CD4-positive, alpha-beta T cell treated with Interleukin-21 for 1 hour (primary cell): ENCODE results near the gene CT47A1.
"Not testable (repeated sequence)": the region's sequence is repeated elsewhere in the genome, so short reads cannot be mapped to it uniquely, and the experiment has no call there.

Source experiments
- DNase-seq: peaks from one replicate; pipeline ENCODE4 v3.0.0-alpha.2; 2020

CT47A1 gene

DNA sequence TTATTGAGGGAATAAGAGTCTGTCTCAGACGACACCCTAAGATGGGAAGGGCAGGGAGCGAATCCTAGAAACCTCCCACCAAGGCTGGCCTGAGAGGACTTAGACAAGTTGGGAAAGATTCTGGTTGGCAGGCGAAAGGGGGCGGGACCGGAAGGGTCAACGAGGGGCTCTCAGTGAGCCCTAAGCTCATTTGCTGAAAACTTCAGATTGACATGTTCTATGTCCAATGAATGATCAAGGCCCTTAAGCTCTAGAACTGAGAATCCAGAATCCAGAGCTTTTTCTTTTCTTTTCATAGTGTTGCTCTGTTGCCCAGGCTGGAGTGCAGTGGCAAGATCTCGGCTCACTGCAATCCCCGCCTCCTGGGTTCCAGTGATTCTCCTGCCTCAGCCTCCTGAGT, at the start of gene CT47A1:
CT47A1 (minus strand) TSS at position 101 of the 400 bp plus-strand sequence. CDS start 231 bp downstream, outside the sequence.
- DNase-seq, result not testable (repeated sequence)

DNA sequence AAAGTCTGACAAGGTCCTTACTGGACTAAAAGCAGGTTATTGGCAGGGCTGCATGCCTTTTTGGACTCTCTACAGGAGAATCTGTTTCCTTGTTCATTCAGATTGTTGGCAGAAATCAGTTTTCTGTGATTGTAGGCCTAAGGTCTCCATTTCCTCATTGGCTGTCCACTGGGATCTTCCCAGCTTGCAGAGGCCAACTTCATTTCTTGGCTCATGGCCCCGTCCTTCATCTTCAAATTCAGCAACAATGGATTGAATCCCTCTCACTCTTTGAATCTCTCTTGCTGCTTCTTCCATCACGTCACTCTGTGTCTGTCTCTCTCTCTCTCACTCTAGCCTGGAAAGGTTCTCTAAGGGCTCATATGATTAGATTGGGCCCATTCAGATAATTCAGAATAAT, 47.0 kb upstream of the CT47A1 start:
- no peak for DNase-seq

DNA sequence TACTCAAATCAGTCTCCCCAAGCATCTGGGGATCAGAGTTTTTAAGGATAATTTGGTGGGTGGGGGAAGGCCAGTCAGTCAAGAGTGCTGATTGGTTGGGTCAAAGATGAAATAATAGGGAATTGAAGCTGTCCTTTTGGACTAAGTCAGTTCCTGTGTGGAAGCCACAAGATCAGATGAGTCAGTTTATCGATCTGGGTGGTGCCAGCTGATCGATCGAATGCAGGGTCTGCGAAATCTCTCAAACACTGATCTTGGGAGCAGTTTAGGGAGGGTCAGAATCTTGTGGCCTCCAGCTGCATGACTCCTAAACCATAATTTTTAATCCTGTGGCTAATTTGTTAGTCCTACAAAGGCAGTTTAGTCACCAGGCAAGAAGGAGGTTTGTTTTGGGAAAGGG, 44.5 kb upstream of the CT47A1 start:
- DNase-seq, result no peak

DNA sequence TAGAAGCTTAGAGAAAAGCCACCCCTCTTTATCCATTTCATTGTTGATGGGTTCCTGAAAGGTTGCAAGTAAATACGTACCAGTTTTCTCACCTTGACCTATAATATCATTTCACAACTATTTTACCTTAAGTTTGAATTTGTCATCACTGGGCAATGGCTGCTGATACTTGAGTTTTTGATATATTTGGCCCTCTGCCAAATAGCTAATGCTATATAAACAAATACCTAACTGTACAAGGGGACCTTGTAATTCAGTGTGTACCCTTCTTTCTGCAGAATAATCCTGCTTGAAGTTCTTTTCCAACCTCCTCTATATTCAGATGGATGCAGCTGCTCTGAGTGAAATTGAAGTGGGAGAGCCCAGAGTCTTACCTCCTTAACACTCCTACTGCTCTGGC, 42.9 kb upstream of the CT47A1 start:
- DNase-seq, result no peak

DNA sequence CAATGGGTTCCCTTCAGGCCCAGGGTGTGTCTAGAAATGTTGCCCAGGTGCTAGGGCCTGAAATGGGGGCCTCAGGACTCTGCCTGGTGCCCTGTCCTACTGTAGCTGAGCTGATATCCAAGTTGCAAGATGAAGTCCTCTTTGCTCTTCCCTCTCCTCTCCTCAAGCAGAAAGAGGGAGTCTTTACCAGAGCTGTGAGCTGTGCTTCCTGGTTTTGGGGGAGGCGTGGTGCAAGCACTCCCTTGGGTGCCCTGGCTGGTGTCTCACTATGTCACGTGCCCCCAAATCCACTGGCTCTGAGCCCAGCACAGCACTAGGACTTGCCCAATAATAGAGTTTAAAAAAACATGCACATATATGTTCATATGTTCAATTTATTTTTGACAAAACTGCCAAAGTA, 29.3 kb upstream of the CT47A1 start:
- DNase-seq, result no peak

DNA sequence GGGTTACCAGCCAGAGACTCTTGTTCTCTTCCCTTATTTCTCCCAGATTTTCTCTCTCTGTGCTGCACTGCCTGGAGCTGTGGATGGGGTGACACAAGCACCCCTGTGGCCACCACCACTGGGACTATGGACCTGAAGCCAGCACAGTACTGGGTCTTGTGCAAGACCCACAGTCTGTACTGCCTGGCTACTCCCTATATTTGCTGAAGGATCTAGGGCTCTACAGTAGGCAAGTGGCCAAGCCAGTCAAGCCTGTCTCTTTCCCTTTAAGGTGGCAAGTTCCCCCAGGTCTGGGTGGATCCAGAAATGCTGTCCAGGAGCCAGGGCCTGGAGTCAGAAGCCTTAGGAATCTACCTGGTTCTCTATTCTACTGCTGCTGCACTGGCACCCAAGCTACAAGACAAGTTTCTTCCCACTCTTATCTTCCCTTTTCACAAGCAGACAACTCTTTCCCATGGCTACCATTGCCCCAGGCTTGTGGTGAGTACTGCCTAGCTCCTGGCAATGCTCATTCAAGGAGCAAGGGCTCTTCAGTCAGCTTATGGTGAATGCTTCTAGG, 28.4 kb upstream of the CT47A1 start:
- DNase-seq, result no peak

DNA sequence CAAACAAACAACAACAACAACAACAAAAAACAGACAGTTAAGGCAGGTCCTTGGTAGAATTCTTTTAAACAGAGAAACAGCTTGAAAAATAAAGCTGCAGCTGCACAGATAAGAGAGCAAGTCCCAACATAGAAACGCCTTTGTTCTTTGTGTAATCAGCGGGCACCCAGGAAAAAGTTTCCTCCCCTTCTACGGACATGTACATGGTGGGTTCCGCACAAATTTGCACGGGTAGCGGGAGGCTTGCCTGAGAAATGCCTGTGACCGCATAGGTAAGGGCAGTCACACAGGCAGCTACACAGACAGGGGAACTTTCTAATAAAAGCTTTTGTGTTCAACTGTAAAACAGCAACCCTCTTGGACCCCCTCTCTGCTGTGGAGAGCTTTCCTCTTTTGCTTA, 25.7 kb upstream of the CT47A1 start:
- no peak for DNase-seq

DNA sequence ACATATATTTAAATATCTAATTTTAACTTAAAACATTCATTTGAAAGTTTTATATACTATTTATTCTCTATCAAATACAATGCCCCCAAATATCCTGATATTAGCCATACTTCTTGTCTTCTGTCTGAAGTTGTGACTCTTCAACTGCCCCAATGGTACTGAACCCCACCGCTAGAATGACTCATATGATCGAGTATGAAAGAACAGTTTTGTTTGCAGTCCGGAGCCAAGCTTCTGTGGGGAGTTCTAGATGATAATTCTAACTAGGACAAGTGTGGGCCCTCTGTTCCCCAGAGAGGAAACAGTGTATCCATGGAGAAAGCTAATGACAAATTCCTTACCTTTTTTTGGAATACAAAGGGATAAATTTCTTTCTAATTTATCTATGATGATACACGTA, 24.7 kb upstream of the CT47A1 start:
- DNase-seq, result no peak

DNA sequence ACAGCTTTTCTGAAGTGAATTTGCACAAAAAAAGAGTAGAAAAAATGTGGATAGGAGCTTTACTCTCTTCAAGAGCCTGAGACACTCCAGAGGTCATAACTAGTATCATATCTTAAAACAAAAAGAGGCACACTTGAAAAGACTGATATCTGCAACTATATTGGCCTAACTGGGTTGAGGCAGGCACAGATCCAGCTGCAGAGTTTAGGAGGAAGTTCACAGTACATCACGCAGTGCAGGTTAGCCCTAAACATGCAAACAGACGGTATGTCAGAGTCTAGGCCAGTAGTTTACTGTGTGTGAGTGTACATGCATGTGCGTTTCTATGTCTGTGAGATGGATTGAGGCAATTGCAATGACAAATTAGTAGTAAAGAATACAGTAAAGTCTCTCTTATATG, 24.2 kb upstream of the CT47A1 start:
- DNase-seq, result no peak

DNA sequence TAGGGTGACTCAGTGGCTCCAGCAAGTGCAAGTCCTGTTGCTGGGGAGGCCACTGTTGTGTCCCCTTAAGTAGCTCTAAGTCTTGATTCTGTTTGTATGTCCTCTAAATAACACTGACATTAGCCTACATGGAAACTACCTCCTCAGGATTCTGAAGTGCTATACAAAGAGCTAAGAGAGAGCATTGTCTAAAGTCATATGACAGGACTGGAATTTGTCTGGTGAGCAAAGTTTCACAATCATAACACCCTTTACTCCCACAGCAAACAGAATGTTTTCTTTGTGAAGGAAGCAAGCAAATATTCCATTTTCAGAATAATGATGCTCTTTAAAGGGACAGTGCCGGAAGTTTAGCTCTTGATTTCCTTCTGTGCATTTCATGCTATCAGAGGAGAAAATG, 23.4 kb upstream of the CT47A1 start:
- DNase-seq, result no peak

DNA sequence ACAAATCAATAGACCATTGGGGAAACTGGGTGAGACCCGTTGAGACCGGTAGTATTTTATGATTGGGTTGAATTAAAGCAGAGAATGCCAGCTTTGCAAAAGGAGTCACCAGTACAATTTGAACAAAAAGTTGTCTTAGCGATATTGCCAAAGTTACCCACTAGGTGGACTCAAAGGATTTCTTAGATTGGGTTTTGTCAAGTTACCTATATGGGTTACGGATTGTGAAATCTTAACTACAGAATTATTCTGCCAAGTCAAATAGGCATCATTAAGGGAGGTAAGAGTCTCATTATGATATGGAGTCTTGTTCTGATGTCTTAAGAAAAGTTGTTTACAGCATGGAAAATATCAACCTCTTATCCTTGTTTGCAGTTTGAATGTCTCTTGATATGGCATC, 15.0 kb upstream of the CT47A1 start:
- no peak for DNase-seq

DNA sequence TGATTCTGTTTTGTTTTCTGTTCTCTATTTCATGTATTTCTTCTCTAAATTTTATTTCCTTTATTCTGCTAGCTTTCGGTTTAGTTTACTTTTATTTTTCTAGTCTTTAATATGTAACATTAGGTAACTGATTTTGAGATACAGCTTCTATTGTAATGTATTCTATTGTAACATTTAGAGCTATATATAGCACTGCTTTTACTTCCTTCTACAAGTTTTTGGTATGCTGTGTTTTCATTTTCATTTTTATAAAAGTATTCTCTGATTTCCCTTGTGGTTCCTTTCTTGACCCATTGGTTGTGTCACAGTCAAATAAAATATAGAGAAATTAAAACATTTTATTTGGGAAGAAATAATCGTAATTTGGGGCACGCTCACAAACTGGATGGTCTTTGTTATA, 13.9 kb upstream of the CT47A1 start:
- no peak for DNase-seq

DNA sequence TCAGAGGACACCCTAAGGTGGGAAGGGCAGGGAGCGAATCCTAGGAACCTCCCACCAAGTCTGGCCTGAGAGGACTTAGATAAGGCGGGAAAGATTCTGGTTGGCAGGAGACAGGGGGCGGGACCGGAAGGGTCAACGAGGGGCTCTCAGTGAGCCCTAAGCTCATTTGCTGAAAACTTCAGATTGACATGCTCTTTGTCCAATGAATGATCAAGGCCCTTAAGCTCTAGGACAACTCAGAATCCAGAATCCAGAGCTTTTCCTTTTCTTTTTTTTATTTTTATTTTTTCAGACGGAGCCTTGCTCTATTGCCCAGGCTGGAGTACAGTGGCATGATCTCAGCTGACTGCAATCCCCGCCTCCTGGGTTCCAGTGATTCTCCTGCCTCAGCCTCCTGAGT, 29.1 kb downstream of the CT47A1 start, which contains the start of gene CT47A7:
CT47A7 (minus strand) TSS at position 101 of the 400 bp plus-strand sequence. CDS start 255 bp downstream, outside the sequence.
- DNase-seq, result not testable (repeated sequence)
